Glutamatergic neuron (in vitro differentiated cells): ENCODE results near the gene RAB11FIP2. TPM values are rescaled to one million over a fixed set of nuclear protein-coding genes. Genes with fewer than 3 reads are reported as not detected.

Experiments
- DNase-seq: peaks from one replicate; pipeline ENCODE4 v3.0.0; 2022
- H3K27ac Mint-ChIP-seq: one replicate; pipeline ENCODE4 v1.8.0; 2020; ENCODE audit warnings: mild to moderate bottlenecking, mixed read lengths, inconsistent platforms; ENCODE audit not compliant: unreplicated experiment
- H3K27me3 Mint-ChIP-seq: one replicate; pipeline ENCODE4 v1.8.0; 2020; ENCODE audit warnings: mild to moderate bottlenecking, moderate library complexity, mixed read lengths, inconsistent platforms; ENCODE audit not compliant: unreplicated experiment
- H3K36me3 Mint-ChIP-seq: one replicate; pipeline ENCODE4 v1.8.0; 2020; ENCODE audit warnings: mild to moderate bottlenecking, mixed read lengths, inconsistent platforms; ENCODE audit not compliant: unreplicated experiment
- H3K4me1 Mint-ChIP-seq: one replicate; pipeline ENCODE4 v1.8.0; 2020; ENCODE audit warnings: mild to moderate bottlenecking, low read depth, mixed read lengths, inconsistent platforms; ENCODE audit not compliant: unreplicated experiment
- H3K4me3 Mint-ChIP-seq: one replicate; pipeline ENCODE4 v1.8.0; 2020; ENCODE audit warnings: mild to moderate bottlenecking, mixed read lengths, inconsistent platforms; ENCODE audit not compliant: unreplicated experiment
- H3K9me3 Mint-ChIP-seq: one replicate; pipeline ENCODE4 v1.8.0; 2020; ENCODE audit warnings: mild to moderate bottlenecking, moderate library complexity, mixed read lengths, inconsistent platforms; ENCODE audit not compliant: unreplicated experiment
- total RNA-seq: library from RNA; stranded (reverse); fragmentation: NEBNext Ultra II Directional; extraction: Animal tissue kit (Norgen Biotek cat#: 25700); gene quantifications from one replicate; pipeline ENCODE4 v1.2.1, GENCODE V29; 2021; ENCODE audit not compliant: unreplicated experiment
- TF ChIP-seq, protein P1 (sequence below): fragments of 200-600 bp; sonication (generic); IDR thresholded peaks from one replicate; pipeline ENCODE4 v1.5.0; 2021; ENCODE audit not compliant: partially characterized antibody, unreplicated experiment

The RAB11FIP2 gene
- total RNA-seq, 1 donor from 2014 or later = 21.8 TPM

- Mint-ChIP-seq H3K4me1 (no peaks in the 10 kb centered on the region), H3K36me3 (peaks cover 4% of the 10 kb centered on the region), H3K27me3 (peaks cover 2% of the 10 kb centered on the region), H3K27ac (no peak overlapping the region), H3K4me3 (no peak overlapping the region), H3K9me3 (no peaks in the 10 kb centered on the region)
- TF ChIP-seq, protein P1, sequence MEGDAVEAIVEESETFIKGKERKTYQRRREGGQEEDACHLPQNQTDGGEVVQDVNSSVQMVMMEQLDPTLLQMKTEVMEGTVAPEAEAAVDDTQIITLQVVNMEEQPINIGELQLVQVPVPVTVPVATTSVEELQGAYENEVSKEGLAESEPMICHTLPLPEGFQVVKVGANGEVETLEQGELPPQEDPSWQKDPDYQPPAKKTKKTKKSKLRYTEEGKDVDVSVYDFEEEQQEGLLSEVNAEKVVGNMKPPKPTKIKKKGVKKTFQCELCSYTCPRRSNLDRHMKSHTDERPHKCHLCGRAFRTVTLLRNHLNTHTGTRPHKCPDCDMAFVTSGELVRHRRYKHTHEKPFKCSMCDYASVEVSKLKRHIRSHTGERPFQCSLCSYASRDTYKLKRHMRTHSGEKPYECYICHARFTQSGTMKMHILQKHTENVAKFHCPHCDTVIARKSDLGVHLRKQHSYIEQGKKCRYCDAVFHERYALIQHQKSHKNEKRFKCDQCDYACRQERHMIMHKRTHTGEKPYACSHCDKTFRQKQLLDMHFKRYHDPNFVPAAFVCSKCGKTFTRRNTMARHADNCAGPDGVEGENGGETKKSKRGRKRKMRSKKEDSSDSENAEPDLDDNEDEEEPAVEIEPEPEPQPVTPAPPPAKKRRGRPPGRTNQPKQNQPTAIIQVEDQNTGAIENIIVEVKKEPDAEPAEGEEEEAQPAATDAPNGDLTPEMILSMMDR = no peak
- no peak for DNase-seq
Observed at GRCh38 chr10:117988814-117989213, 57.9 kb downstream of the RAB11FIP2 start.

DNA sequence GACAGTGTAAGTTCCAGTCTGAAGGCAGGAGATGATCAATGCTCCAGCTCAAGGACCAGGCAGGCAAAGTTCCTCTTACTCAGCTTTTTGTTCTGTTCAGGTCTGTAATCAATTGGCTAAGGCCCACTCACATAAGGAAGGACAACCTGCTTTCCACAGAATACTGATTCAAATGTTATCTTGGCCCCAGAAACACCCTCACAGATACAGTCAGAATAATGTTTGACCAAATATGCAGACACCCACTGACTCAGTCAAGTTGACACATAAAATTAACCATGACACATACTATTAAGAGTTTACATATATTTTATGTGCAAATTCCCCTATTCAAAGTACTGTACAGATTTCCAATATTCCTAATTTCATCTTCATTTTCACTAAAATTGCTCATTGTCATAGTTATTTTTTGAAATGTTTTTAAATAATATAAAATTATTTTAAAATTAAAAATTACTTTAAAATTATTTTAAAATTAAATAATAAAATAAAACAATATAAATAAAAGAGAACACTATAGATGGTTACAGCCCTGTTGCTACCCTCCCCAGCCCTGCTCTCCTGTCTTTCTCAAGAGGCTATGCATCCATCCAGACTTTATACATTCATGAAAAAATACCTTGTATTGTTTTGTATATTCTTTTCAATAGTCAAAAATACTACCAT lies 59.4 kb downstream of the RAB11FIP2 start:
- Mint-ChIP-seq H3K4me1 (no peaks in the 10 kb centered on the region), H3K36me3 (peaks cover 4% of the 10 kb centered on the region), H3K4me3 (no peak overlapping the region), H3K9me3 (no peaks in the 10 kb centered on the region), H3K27ac (no peak overlapping the region), H3K27me3 (no peaks in the 10 kb centered on the region)
- no peak for DNase-seq
- TF ChIP-seq, protein P1 = no peak

DNA sequence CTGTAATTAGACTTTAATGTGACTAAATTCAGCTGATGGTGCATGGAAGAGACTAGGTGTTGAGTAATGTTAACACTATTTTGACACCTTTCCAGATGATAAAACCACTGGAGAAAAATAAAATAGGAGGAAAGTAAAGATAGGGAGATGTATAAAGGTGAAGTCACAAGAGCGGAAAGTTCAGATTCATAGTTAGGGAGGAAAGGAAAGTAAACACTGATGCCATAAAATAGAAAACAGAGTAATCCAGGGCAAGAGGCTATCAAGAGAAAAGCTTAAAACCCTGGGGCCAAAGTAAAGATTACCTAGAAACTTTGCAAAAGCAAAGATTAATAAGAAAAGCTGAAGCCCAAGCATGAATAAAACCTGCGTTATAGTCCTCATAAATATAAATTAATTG lies 62.8 kb downstream of the RAB11FIP2 start:
- Mint-ChIP-seq H3K36me3 (peaks cover 4% of the 10 kb centered on the region), H3K27ac (no peak overlapping the region), H3K9me3 (peaks cover 4% of the 10 kb centered on the region), H3K4me1 (no peaks in the 10 kb centered on the region), H3K4me3 (no peak overlapping the region), H3K27me3 (no peaks in the 10 kb centered on the region)
- DNase-seq = no peak
- TF ChIP-seq, protein P1 = no peak

- Mint-ChIP-seq H3K27ac (no peak overlapping the region), H3K27me3 (no peaks in the 10 kb centered on the region), H3K36me3 (no peaks in the 10 kb centered on the region), H3K4me1 (no peaks in the 10 kb centered on the region), H3K4me3 (no peak overlapping the region), H3K9me3 (peaks cover 4% of the 10 kb centered on the region)
- no peak for DNase-seq
- TF ChIP-seq, protein P1 = no peak
Observed at GRCh38 chr10:117980755-117981702, 65.7 kb downstream of the RAB11FIP2 start.

GRCh38 chr10:117980216-117980615 lies 66.5 kb downstream of the RAB11FIP2 start:
- H3K27me3 Mint-ChIP-seq = no peaks in the 10 kb centered on the region
- H3K9me3 Mint-ChIP-seq = peaks cover 4% of the 10 kb centered on the region
- no peaks in the 10 kb centered on the region for H3K36me3 Mint-ChIP-seq
- no peak overlapping the region for H3K4me3 Mint-ChIP-seq
- DNase-seq = no peak
- TF ChIP-seq, protein P1 = no peak
- H3K27ac Mint-ChIP-seq = no peak overlapping the region
- no peaks in the 10 kb centered on the region for H3K4me1 Mint-ChIP-seq
